ENCODE data around the gene MGAT4C. TPM values are rescaled to one million over a fixed set of nuclear protein-coding genes. Genes with fewer than 3 reads are reported as not detected.

The MGAT4C gene
- total and polyA plus RNA-seq, 2 donors (not counting 3 experiments of a cell fraction or from before 2014, with no cell fraction given) = not detected

DNA sequence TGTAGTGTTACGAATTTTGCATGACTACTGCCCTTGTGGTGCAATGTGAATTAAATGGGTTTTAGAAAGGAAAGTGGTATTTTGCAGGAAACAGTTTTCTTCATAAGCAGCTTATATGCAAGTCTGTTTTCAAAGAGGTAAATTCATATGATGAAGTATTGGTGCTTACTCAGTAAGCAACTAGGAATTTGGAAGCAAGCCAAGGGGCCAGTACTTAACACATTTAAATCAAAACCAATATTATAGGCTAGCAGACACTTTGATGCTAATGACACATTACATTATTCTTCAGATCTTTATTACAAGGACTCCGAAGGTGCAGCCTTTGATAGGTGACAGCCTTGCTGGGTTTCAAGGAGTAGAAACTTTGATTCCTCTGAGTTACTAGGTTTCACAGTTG is 23.1 kb downstream of the MGAT4C start:
- Histone ChIP-seq H3K9me1 (replicated peaks; ENCODE audit: control insufficient read depth, extremely low read depth, insufficient read depth, low read length) (no peaks in the 10 kb centered on the region), H2AFZ (ENCODE audit: low read depth, low read length) (no peak overlapping the region), H3K9me3 (replicated peaks; ENCODE audit: control insufficient read depth, insufficient read depth, low read length) (no peaks in the 10 kb centered on the region), H3K4me3 (replicated peaks in 1 of 3; ENCODE audit: insufficient read depth in 1 of 3, low read depth in 1 of 3, low read length in 3 of 3) (no peak overlapping the region), H3K79me2 (ENCODE audit: control insufficient read depth, insufficient read depth, low read length) (no peaks in the 10 kb centered on the region), H4K20me1 (replicated peaks; ENCODE audit: control insufficient read depth, extremely low read depth, insufficient read depth, low read length) (no peaks in the 10 kb centered on the region), H3K36me3 (ENCODE audit: control insufficient read depth in 2 of 2, extremely low read depth in 1 of 2, insufficient read depth in 2 of 2, low read length in 2 of 2) (no peaks in the 10 kb centered on the region), H3K4me1 (ENCODE audit: control insufficient read depth, extremely low read depth, insufficient read depth, low read length) (peaks cover 32% of the 10 kb centered on the region), H3K27ac (ENCODE audit: insufficient read depth, low read depth, low read length) (no peak overlapping the region), H3K27me3 (ENCODE audit: control insufficient read depth in 2 of 2, insufficient read depth in 2 of 2, low read length in 2 of 2) (no peaks in the 10 kb centered on the region), H3K9ac (replicated peaks; ENCODE audit: extremely low read depth, insufficient read depth, low read length) (no peak overlapping the region), H3K4me2 (ENCODE audit: insufficient read depth, low read length) (no peak overlapping the region)
- ChIA-PET CTCF (interaction anchor here (0.5 to 1.4 kb wide), 2 partner anchors 681 to 716 kb away, joined by 3 to 4 read pairs; no protein-coding TSS in a partner anchor), POLR2A (no interaction called here)
- no peak for FAIRE-seq
- DNase-seq (ENCODE audit: low read depth, low spot score) = peak; percentile 49
- BruUV-seq (replicated peaks) = no TSS peak
- TF ChIP-seq MYC (IDR thresholded peaks at IDR 0.05; ENCODE audit: low read depth, low read length) (no peak), POLR2AphosphoS5 (IDR thresholded peaks at IDR 0.05; ENCODE audit: insufficient read depth, low read depth, low read length) (no peak), JUN (IDR thresholded peaks at IDR 0.05; ENCODE audit: borderline replicate concordance, insufficient read depth, insufficient read length, low read depth) (no peak), EZH2 (IDR thresholded peaks at IDR 0.05; ENCODE audit: borderline replicate concordance, low read depth, low read length, severe bottlenecking) (no peak), GATA2 (IDR thresholded peaks at IDR 0.05; ENCODE audit: insufficient read depth, insufficient read length, low read depth, low read length) (no peak), FOS (IDR thresholded peaks at IDR 0.05; ENCODE audit: borderline replicate concordance, insufficient read depth, low read length) (no peak), POLR2A (IDR thresholded peaks at IDR 0.05; ENCODE audit: low read depth, low read length) (no peak)
- TF ChIP-seq, protein P1, sequence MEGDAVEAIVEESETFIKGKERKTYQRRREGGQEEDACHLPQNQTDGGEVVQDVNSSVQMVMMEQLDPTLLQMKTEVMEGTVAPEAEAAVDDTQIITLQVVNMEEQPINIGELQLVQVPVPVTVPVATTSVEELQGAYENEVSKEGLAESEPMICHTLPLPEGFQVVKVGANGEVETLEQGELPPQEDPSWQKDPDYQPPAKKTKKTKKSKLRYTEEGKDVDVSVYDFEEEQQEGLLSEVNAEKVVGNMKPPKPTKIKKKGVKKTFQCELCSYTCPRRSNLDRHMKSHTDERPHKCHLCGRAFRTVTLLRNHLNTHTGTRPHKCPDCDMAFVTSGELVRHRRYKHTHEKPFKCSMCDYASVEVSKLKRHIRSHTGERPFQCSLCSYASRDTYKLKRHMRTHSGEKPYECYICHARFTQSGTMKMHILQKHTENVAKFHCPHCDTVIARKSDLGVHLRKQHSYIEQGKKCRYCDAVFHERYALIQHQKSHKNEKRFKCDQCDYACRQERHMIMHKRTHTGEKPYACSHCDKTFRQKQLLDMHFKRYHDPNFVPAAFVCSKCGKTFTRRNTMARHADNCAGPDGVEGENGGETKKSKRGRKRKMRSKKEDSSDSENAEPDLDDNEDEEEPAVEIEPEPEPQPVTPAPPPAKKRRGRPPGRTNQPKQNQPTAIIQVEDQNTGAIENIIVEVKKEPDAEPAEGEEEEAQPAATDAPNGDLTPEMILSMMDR (IDR thresholded peaks at IDR 0.05; ENCODE audit: extremely low read depth in 1 of 2, insufficient read depth in 1 of 2, low read depth in 1 of 2, low read length in 2 of 2) = no peak
- TF ChIP-seq, protein P2, sequence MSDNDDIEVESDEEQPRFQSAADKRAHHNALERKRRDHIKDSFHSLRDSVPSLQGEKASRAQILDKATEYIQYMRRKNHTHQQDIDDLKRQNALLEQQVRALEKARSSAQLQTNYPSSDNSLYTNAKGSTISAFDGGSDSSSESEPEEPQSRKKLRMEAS (IDR thresholded peaks at IDR 0.05; ENCODE audit: insufficient read depth, insufficient read length) = no peak
- intact Hi-C loops (cut with micrococcal nuclease) = loop anchor here (5.0 to 10.0 kb wide), 2 partner anchors 758 to 1089 kb away; no protein-coding TSS in a partner anchor
- dilution Hi-C loops (cut with MboI; ENCODE audit: extremely low pct_ligation_motif_present, low sequenced_read_pairs) = no loop called here

Data from endothelial cell of umbilical vein (primary cell).